Activated CD4-positive, alpha-beta T cell treated with anti-CD3 and anti-CD28 coated beads, Interleukin-2, amount 10 ng/mL, durations not matched to agents 24 days and 14 days (primary cell): ENCODE data around the gene VAV3. TPM values are rescaled to one million over a fixed set of nuclear protein-coding genes. Genes with fewer than 3 reads are reported as not detected.
A peak's percentile ranks its signal among the peaks of the same experiment; 100 is the strongest.

Source experiments
- DNase-seq: peaks from one replicate; pipeline ENCODE4 v3.0.0; 2022
- H3K27ac Mint-ChIP-seq: one replicate; pipeline ENCODE4 v1.8.0; 2022; ENCODE audit warnings: mild to moderate bottlenecking, mixed read lengths
- H3K27me3 Mint-ChIP-seq: one replicate; pipeline ENCODE4 v1.8.0; 2022; ENCODE audit warnings: mixed read lengths
- H3K36me3 Mint-ChIP-seq: one replicate; pipeline ENCODE4 v1.8.0; 2022; ENCODE audit warnings: low read depth, mild to moderate bottlenecking, mixed read lengths
- H3K4me1 Mint-ChIP-seq: one replicate; pipeline ENCODE4 v1.8.0; 2021; ENCODE audit warnings: mixed read lengths
- H3K4me3 Mint-ChIP-seq: one replicate; pipeline ENCODE4 v1.8.0; 2022; ENCODE audit warnings: mild to moderate bottlenecking, moderate library complexity, mixed read lengths
- H3K9me3 Mint-ChIP-seq: one replicate; pipeline ENCODE4 v1.8.0; 2021; ENCODE audit warnings: mixed read lengths
- intact Hi-C: fragments of 100-400 bp; cut with micrococcal nuclease; formaldehyde crosslinking; loops from one replicate; pipeline ENCODE4 v1.15.1; 2023
- total RNA-seq: library from RNA; stranded (reverse); gene quantifications from 2 replicates; pipeline ENCODE4 v1.2.3, GENCODE V29; 2022

The VAV3 gene
- total RNA-seq, 1 donor from 2014 or later = 5.5 TPM

GRCh38 chr1:107939256-107939655, 25.7 kb downstream of the VAV3 start:
- H3K4me1 Mint-ChIP-seq = peaks cover 40% of the 10 kb centered on the region

DNA sequence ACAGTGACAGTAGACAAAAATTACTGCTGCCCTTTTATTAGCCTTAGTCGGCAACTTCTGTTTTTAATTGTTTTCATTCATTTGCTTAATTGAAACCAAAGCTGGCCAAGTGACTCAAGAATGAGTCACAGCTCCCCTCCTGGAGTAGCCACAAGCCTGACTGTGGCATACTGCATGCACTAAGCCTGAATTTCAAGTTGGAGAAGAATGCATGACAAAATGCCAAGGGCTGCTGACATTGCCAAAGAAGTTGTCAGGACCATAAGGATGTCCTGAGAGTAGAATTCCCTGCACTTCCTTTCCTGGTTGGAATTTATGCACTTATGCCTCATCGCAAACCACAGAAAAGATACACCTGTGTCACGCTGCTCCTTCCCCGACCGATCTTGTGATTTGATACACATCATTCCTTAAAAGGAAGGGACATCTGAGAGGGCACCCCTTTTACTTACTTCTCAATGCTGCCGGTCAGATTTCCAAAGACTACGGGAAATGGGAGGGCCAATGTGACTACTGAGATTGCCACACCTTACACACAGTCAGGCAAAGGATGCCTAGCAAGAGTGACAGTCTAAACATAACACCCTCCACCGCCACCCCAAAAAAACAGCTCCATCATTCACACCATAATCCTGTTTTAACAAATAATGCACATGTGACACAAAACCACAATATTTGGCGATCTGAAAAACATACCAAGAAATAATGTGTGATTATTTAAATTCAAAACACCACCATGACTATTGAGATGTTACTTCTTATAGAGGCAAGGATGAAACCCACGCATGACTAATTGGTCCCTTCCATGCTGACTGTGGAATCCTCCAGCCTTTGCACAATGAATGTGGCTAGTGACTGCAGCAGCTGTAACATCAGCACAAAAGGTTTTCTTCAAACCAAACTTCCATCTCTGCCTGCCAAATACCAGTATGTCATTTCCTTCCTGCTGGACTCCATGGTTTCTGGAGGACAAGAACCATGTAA, 28.2 kb downstream of the VAV3 start:
- peaks cover 6% of the 10 kb centered on the region for H3K9me3 Mint-ChIP-seq
- H3K36me3 Mint-ChIP-seq = no peaks in the 10 kb centered on the region
- DNase-seq = peak; percentile 68
- peak overlapping the region; percentile 87 for H3K27ac Mint-ChIP-seq
- H3K4me3 Mint-ChIP-seq = peak overlapping the region; percentile 53
- intact Hi-C loops = loop anchor here (2.0 to 10.0 kb wide), 5 partner anchors 41 to 726 kb away; partner anchors contain the start of gene HENMT1
- no peaks in the 10 kb centered on the region for H3K27me3 Mint-ChIP-seq
- peaks cover 41% of the 10 kb centered on the region for H3K4me1 Mint-ChIP-seq

More at GRCh38 chr1:107939256-107939655, 25.7 kb downstream of the VAV3 start:
- Mint-ChIP-seq H3K4me3 (no peak overlapping the region), H3K9me3 (peaks cover 6% of the 10 kb centered on the region), H3K27me3 (no peaks in the 10 kb centered on the region), H3K27ac (no peak overlapping the region), H3K36me3 (no peaks in the 10 kb centered on the region)
- no peak for DNase-seq
- intact Hi-C loops = loop anchor here (5.0 to 10.0 kb wide), 4 partner anchors 38 to 723 kb away; partner anchors contain the start of gene HENMT1

DNA sequence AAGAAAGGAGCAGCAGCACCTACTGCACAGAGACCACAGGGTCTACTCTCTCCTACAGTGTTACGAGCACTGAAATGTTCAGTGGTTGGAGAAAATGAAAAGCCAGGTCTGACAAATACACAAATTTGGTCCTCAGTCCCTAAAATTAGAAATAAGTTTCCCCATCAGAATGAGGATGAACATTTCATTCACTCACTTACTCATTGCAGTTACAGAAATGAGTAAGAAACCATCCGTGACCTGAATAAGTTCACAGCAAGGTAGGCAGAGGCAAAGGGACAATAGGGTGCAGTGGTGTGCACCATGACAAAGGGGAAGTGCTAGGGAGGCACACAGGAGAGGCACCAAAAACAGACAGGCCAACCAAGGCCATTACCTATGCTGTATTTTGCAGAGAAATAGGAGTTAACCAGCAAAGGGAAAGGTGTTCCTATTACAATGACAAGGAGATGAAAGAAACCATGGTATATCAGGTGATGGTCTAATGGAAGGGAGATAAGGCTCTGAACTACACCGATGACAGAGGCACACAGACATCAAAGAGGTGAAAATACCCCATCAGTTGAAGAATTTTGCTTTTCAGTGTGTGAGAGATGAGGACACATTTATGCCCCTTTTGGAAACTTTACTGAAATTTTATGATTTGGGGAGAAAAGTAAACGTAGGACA, 29.4 kb downstream of the VAV3 start:
- Mint-ChIP-seq H3K36me3 (no peaks in the 10 kb centered on the region), H3K27ac (peak overlapping the region; percentile 88), H3K4me3 (peak overlapping the region; percentile 61), H3K4me1 (peaks cover 36% of the 10 kb centered on the region), H3K27me3 (no peaks in the 10 kb centered on the region), H3K9me3 (peaks cover 6% of the 10 kb centered on the region)
- DNase-seq = peak; percentile 73
- intact Hi-C loops = loop anchor here (1.0 to 10.0 kb wide), 11 partner anchors 15 to 727 kb away; partner anchors contain the start of gene HENMT1

- DNase-seq = peak; percentile 53
- peak overlapping the region; percentile 61 for H3K4me3 Mint-ChIP-seq
- intact Hi-C loops = loop anchor here (10.0 kb wide), 1 partner anchor 710 kb away; no protein-coding TSS in a partner anchor
- H3K9me3 Mint-ChIP-seq = peaks cover 6% of the 10 kb centered on the region
- peaks cover 34% of the 10 kb centered on the region for H3K4me1 Mint-ChIP-seq
- H3K27ac Mint-ChIP-seq = peak overlapping the region; percentile 88
- no peaks in the 10 kb centered on the region for H3K27me3 Mint-ChIP-seq
- H3K36me3 Mint-ChIP-seq = no peaks in the 10 kb centered on the region
Measured at GRCh38 chr1:107934578-107934977, 30.4 kb downstream of the VAV3 start.

- Mint-ChIP-seq H3K9me3 (no peaks in the 10 kb centered on the region), H3K27ac (no peak overlapping the region), H3K4me3 (no peak overlapping the region), H3K4me1 (peaks cover 34% of the 10 kb centered on the region), H3K36me3 (no peaks in the 10 kb centered on the region), H3K27me3 (no peaks in the 10 kb centered on the region)
- intact Hi-C loops = loop anchor here (10.0 kb wide), 1 partner anchor 711 kb away; no protein-coding TSS in a partner anchor
- no peak for DNase-seq
Measured at GRCh38 chr1:107933736-107934135, 31.2 kb downstream of the VAV3 start.

DNA sequence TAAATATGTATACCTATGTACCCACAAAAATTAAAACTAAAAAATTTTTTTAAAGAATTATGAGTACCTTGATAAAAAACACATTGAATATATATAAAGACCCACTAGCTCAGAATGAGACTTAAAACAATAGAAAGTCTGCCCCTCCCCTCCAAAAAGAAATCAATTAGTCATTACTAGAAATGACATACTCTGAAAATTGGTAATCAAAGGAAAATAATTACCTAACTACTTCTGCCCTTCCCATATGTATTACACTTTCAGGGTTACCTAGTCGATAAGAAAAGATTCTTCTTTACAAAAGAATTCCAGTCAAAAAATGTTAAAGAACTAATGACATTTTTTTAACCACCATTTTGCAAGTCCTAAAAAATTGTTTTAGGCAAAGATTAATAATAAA, 34.7 kb downstream of the VAV3 start:
- Mint-ChIP-seq H3K4me1 (peaks cover 25% of the 10 kb centered on the region), H3K27ac (no peak overlapping the region), H3K27me3 (no peaks in the 10 kb centered on the region), H3K4me3 (no peak overlapping the region), H3K9me3 (peaks cover 9% of the 10 kb centered on the region), H3K36me3 (no peaks in the 10 kb centered on the region)
- intact Hi-C loops = loop anchor here (10.0 kb wide), 1 partner anchor 715 kb away; no protein-coding TSS in a partner anchor
- DNase-seq = no peak

- no peak overlapping the region for H3K27ac Mint-ChIP-seq
- DNase-seq = no peak
- no peaks in the 10 kb centered on the region for H3K27me3 Mint-ChIP-seq
- H3K4me1 Mint-ChIP-seq = peaks cover 9% of the 10 kb centered on the region
- no peak overlapping the region for H3K4me3 Mint-ChIP-seq
- intact Hi-C loops = no loop called here
- peaks cover 3% of the 10 kb centered on the region for H3K36me3 Mint-ChIP-seq
- peaks cover 9% of the 10 kb centered on the region for H3K9me3 Mint-ChIP-seq
Measured at GRCh38 chr1:107927820-107928219, 37.2 kb downstream of the VAV3 start.

GRCh38 chr1:107926436-107927080, 38.4 kb downstream of the VAV3 start:
- H3K27ac Mint-ChIP-seq = no peak overlapping the region
- intact Hi-C loops = no loop called here

GRCh38 chr1:107925565-107925964, 39.4 kb downstream of the VAV3 start:
- Mint-ChIP-seq H3K9me3 (peaks cover 9% of the 10 kb centered on the region), H3K27ac (no peak overlapping the region), H3K4me1 (peaks cover 9% of the 10 kb centered on the region), H3K36me3 (peaks cover 3% of the 10 kb centered on the region), H3K27me3 (no peaks in the 10 kb centered on the region), H3K4me3 (no peak overlapping the region)
- intact Hi-C loops = no loop called here
- DNase-seq = no peak

More at GRCh38 chr1:107926436-107927080, 38.4 kb downstream of the VAV3 start:
- peaks cover 3% of the 10 kb centered on the region for H3K36me3 Mint-ChIP-seq
- no peak overlapping the region for H3K4me3 Mint-ChIP-seq
- DNase-seq = no peak
- no peaks in the 10 kb centered on the region for H3K27me3 Mint-ChIP-seq
- H3K4me1 Mint-ChIP-seq = peaks cover 9% of the 10 kb centered on the region
- H3K9me3 Mint-ChIP-seq = peaks cover 9% of the 10 kb centered on the region

GRCh38 chr1:107920999-107921398, 44.0 kb downstream of the VAV3 start:
- no peaks in the 10 kb centered on the region for H3K27me3 Mint-ChIP-seq
- H3K27ac Mint-ChIP-seq = no peak overlapping the region
- intact Hi-C loops = loop anchor here (1.0 kb wide), 1 partner anchor 14 kb away; no protein-coding TSS in a partner anchor

GRCh38 chr1:107920561-107920960, 44.4 kb downstream of the VAV3 start:
- peaks cover 9% of the 10 kb centered on the region for H3K4me1 Mint-ChIP-seq
- no peak overlapping the region for H3K27ac Mint-ChIP-seq
- no peak overlapping the region for H3K4me3 Mint-ChIP-seq
- intact Hi-C loops = loop anchor here (1.0 kb wide), 1 partner anchor 15 kb away; no protein-coding TSS in a partner anchor
- DNase-seq = no peak
- peaks cover 7% of the 10 kb centered on the region for H3K36me3 Mint-ChIP-seq
- no peaks in the 10 kb centered on the region for H3K27me3 Mint-ChIP-seq
- peaks cover 8% of the 10 kb centered on the region for H3K9me3 Mint-ChIP-seq

More at GRCh38 chr1:107920999-107921398, 44.0 kb downstream of the VAV3 start:
- DNase-seq = no peak
- peaks cover 7% of the 10 kb centered on the region for H3K4me1 Mint-ChIP-seq
- H3K4me3 Mint-ChIP-seq = no peak overlapping the region
- H3K36me3 Mint-ChIP-seq = peaks cover 7% of the 10 kb centered on the region
- peaks cover 8% of the 10 kb centered on the region for H3K9me3 Mint-ChIP-seq

DNA sequence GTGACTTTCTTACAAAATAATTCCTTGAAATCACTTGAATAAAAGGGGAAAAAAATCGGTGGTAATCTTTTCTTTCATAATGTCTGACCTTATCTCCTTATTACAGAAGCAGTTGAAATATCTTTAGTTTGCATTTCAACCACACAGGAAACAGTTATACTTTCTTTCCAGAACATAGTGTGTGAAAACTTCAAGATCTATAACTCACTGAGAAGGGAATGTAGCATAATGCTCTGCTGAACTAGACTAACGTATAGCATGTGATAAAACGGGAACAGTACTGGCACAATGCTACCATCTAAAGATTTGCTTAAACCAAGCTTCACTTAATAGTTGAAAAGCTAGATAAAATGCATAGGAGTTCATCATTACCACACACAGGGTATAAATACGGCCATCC, 45.0 kb downstream of the VAV3 start:
- Mint-ChIP-seq H3K36me3 (peaks cover 7% of the 10 kb centered on the region), H3K4me3 (peak overlapping the region; percentile 12), H3K4me1 (peaks cover 9% of the 10 kb centered on the region), H3K27ac (peak overlapping the region; percentile 64), H3K9me3 (peaks cover 5% of the 10 kb centered on the region), H3K27me3 (no peaks in the 10 kb centered on the region)
- intact Hi-C loops = loop anchor here (1.0 kb wide), 1 partner anchor 15 kb away; no protein-coding TSS in a partner anchor
- DNase-seq = no peak

DNA sequence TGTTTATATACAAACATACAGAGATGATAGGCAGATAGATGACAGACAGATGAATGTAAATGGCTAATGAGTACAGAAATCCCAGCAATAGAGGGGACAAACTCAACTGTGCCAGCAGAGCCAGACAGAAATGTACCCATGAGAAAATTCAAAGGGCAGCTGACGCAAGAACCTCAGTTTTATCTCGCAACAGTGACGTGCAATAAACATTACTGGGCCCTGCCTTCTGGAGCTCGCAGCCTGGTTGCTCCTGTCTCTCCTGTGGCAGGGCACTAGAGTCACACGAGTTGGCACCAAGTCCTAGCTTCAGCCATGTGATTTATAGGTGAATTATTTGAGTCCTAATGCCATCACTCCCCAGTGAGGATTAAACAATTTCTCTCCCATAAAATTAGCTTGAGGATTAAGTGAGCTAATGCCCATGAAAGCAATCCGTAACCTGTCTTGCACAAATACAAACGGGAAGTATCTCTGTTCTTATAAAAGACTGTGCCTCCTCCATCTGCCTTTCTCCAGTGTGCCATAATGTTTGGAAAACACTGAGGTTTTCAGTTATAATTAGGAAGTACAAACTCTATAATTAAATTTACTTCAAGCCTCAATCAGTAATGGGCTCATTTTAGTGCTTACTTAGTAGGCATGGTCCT, 50.7 kb downstream of the VAV3 start:
- intact Hi-C loops = no loop called here
- Mint-ChIP-seq H3K4me3 (no peak overlapping the region), H3K9me3 (peaks cover 5% of the 10 kb centered on the region), H3K36me3 (peaks cover 4% of the 10 kb centered on the region), H3K27ac (no peak overlapping the region), H3K4me1 (peaks cover 6% of the 10 kb centered on the region), H3K27me3 (no peaks in the 10 kb centered on the region)
- DNase-seq = no peak
